SKM-1 treated with dmso at 0.1 percent for 144 hours (cell line): ENCODE results near the gene STARD8.
"Not testable (repeated sequence)": the region's sequence is repeated elsewhere in the genome, so short reads cannot be mapped to it uniquely, and the experiment has no call there.

Source experiments
- DNase-seq: peaks from one replicate; lab custom pipeline; 2025; ENCODE audit not compliant: unreplicated experiment; lab: John Stamatoyannopoulos, UW

Gene STARD8

GRCh38 chrX:68647156-68647957 lies at the start of gene STARD8:
Gene STARD8 (plus strand): TSS chrX:68647666. CDS start chrX:68647883, 217 bp downstream.
- no peak for DNase-seq

- DNase-seq = no peak
Measured at GRCh38 chrX:68598841-68599240, 48.6 kb upstream of the STARD8 start.

- DNase-seq = no peak
Measured at GRCh38 chrX:68599256-68600152, 48.0 kb upstream of the STARD8 start.

GRCh38 chrX:68604216-68604615 lies 43.2 kb upstream of the STARD8 start:
- DNase-seq = not testable (repeated sequence)

GRCh38 chrX:68614733-68615132 lies 32.7 kb upstream of the STARD8 start:
- DNase-seq = not testable (repeated sequence)

GRCh38 chrX:68627986-68628385 lies 19.5 kb upstream of the STARD8 start:
- DNase-seq = no peak

GRCh38 chrX:68629936-68630335 lies 17.5 kb upstream of the STARD8 start:
- DNase-seq = not testable (repeated sequence)

- DNase-seq = no peak
Measured at GRCh38 chrX:68631336-68631735, 16.1 kb upstream of the STARD8 start.

- no peak for DNase-seq
Measured at GRCh38 chrX:68632491-68632890, 15.0 kb upstream of the STARD8 start.

- no peak for DNase-seq
Measured at GRCh38 chrX:68633981-68634380, 13.5 kb upstream of the STARD8 start.

GRCh38 chrX:68634649-68635227 lies 12.7 kb upstream of the STARD8 start:
- no peak for DNase-seq

- DNase-seq = no peak
Measured at GRCh38 chrX:68640661-68641060, 6.8 kb upstream of the STARD8 start.

- DNase-seq = peak; percentile 20
Measured at GRCh38 chrX:68644861-68645260, 2.6 kb upstream of the STARD8 start.

GRCh38 chrX:68646421-68646820 lies 1.0 kb upstream of the STARD8 start:
- no peak for DNase-seq

GRCh38 chrX:68648960-68649359 lies 1.5 kb downstream of the STARD8 start:
- DNase-seq = no peak

GRCh38 chrX:68650491-68650890 lies 3.0 kb downstream of the STARD8 start:
- DNase-seq = no peak

- no peak for DNase-seq
Measured at GRCh38 chrX:68651110-68651509, 3.6 kb downstream of the STARD8 start.

GRCh38 chrX:68652326-68653170 lies 5.1 kb downstream of the STARD8 start:
- DNase-seq = no peak

- no peak for DNase-seq
Measured at GRCh38 chrX:68654693-68655092, 7.2 kb downstream of the STARD8 start.

GRCh38 chrX:68656473-68656872 lies 9.0 kb downstream of the STARD8 start:
- DNase-seq = not testable (repeated sequence)

GRCh38 chrX:68658530-68658929 lies 11.1 kb downstream of the STARD8 start:
- no peak for DNase-seq
